HG02759 (cell line): ENCODE results near the gene TM6SF1.
A peak's percentile ranks its signal among the peaks of the same experiment; 100 is the strongest.
"Not testable (repeated sequence)": the region's sequence is repeated elsewhere in the genome, so short reads cannot be mapped to it uniquely, and the experiment has no call there.

ENCODE experiments used
- ATAC-seq: cut with Tn5 transposase; IDR thresholded peaks from one replicate; pipeline ENCODE4 v1.9.1; 2021; ENCODE audit warnings: mild to moderate bottlenecking, moderate library complexity; ENCODE audit not compliant: unreplicated experiment

TM6SF1 gene

GRCh38 chr15:83087576-83087975 is 19.9 kb upstream of the TM6SF1 start:
- ATAC-seq = no peak

GRCh38 chr15:83088876-83089275 is 18.6 kb upstream of the TM6SF1 start:
- no peak for ATAC-seq

GRCh38 chr15:83090465-83090864 is 17.0 kb upstream of the TM6SF1 start:
- ATAC-seq = no peak

GRCh38 chr15:83091965-83092308 is 15.5 kb upstream of the TM6SF1 start:
- not testable (repeated sequence) for ATAC-seq

- ATAC-seq = peak; percentile 77
Measured at GRCh38 chr15:83092309-83092976, 15.0 kb upstream of the TM6SF1 start.

- no peak for ATAC-seq
Measured at GRCh38 chr15:83094583-83094982, 12.9 kb upstream of the TM6SF1 start.

- ATAC-seq = no peak
Measured at GRCh38 chr15:83098079-83098478, 9.4 kb upstream of the TM6SF1 start.

- no peak for ATAC-seq
Measured at GRCh38 chr15:83099290-83099689, 8.2 kb upstream of the TM6SF1 start.

GRCh38 chr15:83100097-83100646 is 7.3 kb upstream of the TM6SF1 start:
- ATAC-seq = no peak

- no peak for ATAC-seq
Measured at GRCh38 chr15:83102346-83102745, 5.1 kb upstream of the TM6SF1 start.

GRCh38 chr15:83104141-83104540 is 3.3 kb upstream of the TM6SF1 start:
- ATAC-seq = no peak

- ATAC-seq = no peak
Measured at GRCh38 chr15:83105440-83105839, 2.0 kb upstream of the TM6SF1 start.

- ATAC-seq = peak; percentile 2
Measured at GRCh38 chr15:83107841-83108181, 366 bp downstream of the TM6SF1 start.

- peak; percentile 68 for ATAC-seq
Measured at GRCh38 chr15:83108266-83109219, 1.1 kb downstream of the TM6SF1 start.

- ATAC-seq = no peak
Measured at GRCh38 chr15:83109532-83109931, 2.1 kb downstream of the TM6SF1 start.

- no peak for ATAC-seq
Measured at GRCh38 chr15:83110381-83110780, 2.9 kb downstream of the TM6SF1 start.

- ATAC-seq = no peak
Measured at GRCh38 chr15:83111149-83111548, 3.7 kb downstream of the TM6SF1 start.

GRCh38 chr15:83112233-83112955 is 4.9 kb downstream of the TM6SF1 start:
- ATAC-seq = no peak

GRCh38 chr15:83112956-83113299 is 5.5 kb downstream of the TM6SF1 start:
- ATAC-seq = no peak

- no peak for ATAC-seq
Measured at GRCh38 chr15:83113881-83114674, 6.6 kb downstream of the TM6SF1 start.

- ATAC-seq = no peak
Measured at GRCh38 chr15:83114856-83115255, 7.4 kb downstream of the TM6SF1 start.
